Fibroblast of lung (primary cell): Measurements from ENCODE around the gene TAOK3. TPM values are rescaled to one million over a fixed set of nuclear protein-coding genes. Genes with fewer than 3 reads are reported as not detected.

ENCODE experiments used
- DNase-seq, 2 donors: peaks; one replicate each; pipeline versions ENCODE4 v3.0.0 to v3.0.0-alpha.2; 2010; ENCODE audit warnings: low read depth in 2 of 2
- H2AFZ ChIP-seq: 2 replicates; pipeline ENCODE4 v1.5.1; 2012; ENCODE audit warnings: low read length, control low read depth, inconsistent platforms
- H3K27ac ChIP-seq: 2 replicates; pipeline ENCODE4 v1.5.1; 2011; ENCODE audit warnings: low read length, control low read depth; ENCODE audit not compliant: insufficient read depth
- H3K27me3 ChIP-seq: 2 replicates; pipeline ENCODE4 v1.5.1; 2011; ENCODE audit warnings: mild to moderate bottlenecking, low read length; ENCODE audit not compliant: control insufficient read depth, insufficient read depth
- H3K36me3 ChIP-seq: 2 replicates; pipeline ENCODE4 v1.5.1; 2011; ENCODE audit warnings: low read length; ENCODE audit not compliant: control insufficient read depth, insufficient read depth
- H3K4me1 ChIP-seq: 2 replicates; pipeline ENCODE4 v1.5.1; 2011; ENCODE audit warnings: low read length; ENCODE audit not compliant: control insufficient read depth, insufficient read depth; ENCODE audit errors: extremely low read depth
- H3K4me2 ChIP-seq: 2 replicates; pipeline ENCODE4 v1.5.1; 2011; ENCODE audit warnings: low read length, control low read depth; ENCODE audit not compliant: insufficient read depth; ENCODE audit errors: extremely low read depth
- H3K4me3 ChIP-seq, 4 experiments: fragments of 200-600 bp in 1 of 4; sonication (generic) in 1 of 4; replicated peaks in 1 of 4; 2 replicates each; pipeline ENCODE4 v1.5.1; 2011 to 2016; ENCODE audit warnings: low read length in 4 of 4, low read depth in 3 of 4, mild to moderate bottlenecking in 3 of 4, control low read depth in 2 of 4, inconsistent platforms in 1 of 4, mixed read lengths in 1 of 4; ENCODE audit not compliant: insufficient read depth in 1 of 4; ENCODE audit errors: control extremely low read depth in 1 of 4
- H3K79me2 ChIP-seq: 2 replicates; pipeline ENCODE4 v1.5.1; 2012; ENCODE audit warnings: mild to moderate bottlenecking, low read length, inconsistent platforms; ENCODE audit not compliant: control insufficient read depth, insufficient read depth
- H3K9ac ChIP-seq: 2 replicates; pipeline ENCODE4 v1.5.1; 2011; ENCODE audit warnings: mild to moderate bottlenecking, low read length, control low read depth; ENCODE audit not compliant: insufficient read depth
- H3K9me3 ChIP-seq: 2 replicates; pipeline ENCODE4 v1.5.1; 2012; ENCODE audit warnings: low read depth, low read length; ENCODE audit not compliant: control insufficient read depth, insufficient read depth
- H4K20me1 ChIP-seq: 2 replicates; pipeline ENCODE4 v1.5.1; 2011; ENCODE audit warnings: low read length; ENCODE audit not compliant: control insufficient read depth, insufficient read depth; ENCODE audit errors: extremely low read depth
- CTCF ChIP-seq, 2 donors: IDR thresholded peaks in 1 of 2; conservative IDR thresholded peaks in 1 of 2; 1 replicate in 1 of 2; 2 replicates in 1 of 2; pipeline ENCODE4 v1.5.1; 2011 to 2012; ENCODE audit warnings: low read length in 2 of 2, control low read depth in 1 of 2, inconsistent platforms in 1 of 2, low read depth in 1 of 2, mild to moderate bottlenecking in 1 of 2
- EZH2 ChIP-seq: IDR thresholded peaks from 2 replicates; pipeline ENCODE4 v1.5.1; 2012; ENCODE audit warnings: low read length, control low read depth, mild to moderate bottlenecking; ENCODE audit errors: missing control alignments
- polyA plus RNA-seq, 2 donors: library from polyadenylated mRNA; depleted of rRNA in 1 of 2; stranded (reverse) in 1 of 2; unstranded in 1 of 2; fragments of >200 nt; gene quantifications; 2 replicates each; pipeline ENCODE4 v1.2.1, GENCODE V29; 2011 to 2012; ENCODE audit warnings: missing spikeins in 1 of 2
- total RNA-seq: library from RNA; depleted of rRNA; stranded (reverse); fragments of >200 nt; gene quantifications from 2 replicates; pipeline ENCODE4 v1.2.1, GENCODE V29; 2014

The TAOK3 gene
- total and polyA plus RNA-seq, 2 donors (not counting 1 experiment from before 2014, with no cell fraction given): 64.7 to 97.4 TPM

DNA sequence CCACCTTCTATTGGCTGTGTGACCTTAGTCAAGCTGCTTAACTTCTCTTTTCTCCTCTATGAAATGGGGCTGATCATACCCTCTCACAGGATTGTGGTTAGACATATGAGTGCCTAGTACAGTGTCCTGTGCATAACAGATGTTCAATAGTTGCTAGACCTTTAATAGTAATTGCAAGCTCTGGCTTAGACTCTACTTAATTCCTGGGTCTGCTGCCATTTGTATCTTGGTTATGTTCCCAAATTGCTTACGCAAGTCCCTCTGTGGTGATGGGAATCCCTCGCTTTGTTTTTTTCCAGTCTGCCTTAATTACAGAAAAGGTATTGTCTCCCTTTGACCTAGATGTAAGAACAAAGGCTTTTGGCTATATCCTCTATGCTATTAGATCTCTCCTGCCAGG is 18.7 kb upstream of the TAOK3 start:
- Histone ChIP-seq H3K27me3 (no peaks in the 10 kb centered on the region), H3K9me3 (no peaks in the 10 kb centered on the region), H4K20me1 (no peaks in the 10 kb centered on the region), H3K79me2 (no peaks in the 10 kb centered on the region), H3K27ac (no peak overlapping the region), H3K36me3 (peaks cover 6% of the 10 kb centered on the region), H3K4me3 (no peak overlapping the region), H3K9ac (no peak overlapping the region), H3K4me1 (no peaks in the 10 kb centered on the region), H3K4me2 (no peak overlapping the region), H2AFZ (no peak overlapping the region)
- DNase-seq: no peak
- TF ChIP-seq EZH2 (no peak), CTCF (conservative IDR thresholded peaks at IDR 0.05 in 1 of 2, IDR thresholded peaks at IDR 0.05 in 1 of 2; ENCODE audit: low read depth in 1 of 2, low read length in 2 of 2) (no peak)

DNA sequence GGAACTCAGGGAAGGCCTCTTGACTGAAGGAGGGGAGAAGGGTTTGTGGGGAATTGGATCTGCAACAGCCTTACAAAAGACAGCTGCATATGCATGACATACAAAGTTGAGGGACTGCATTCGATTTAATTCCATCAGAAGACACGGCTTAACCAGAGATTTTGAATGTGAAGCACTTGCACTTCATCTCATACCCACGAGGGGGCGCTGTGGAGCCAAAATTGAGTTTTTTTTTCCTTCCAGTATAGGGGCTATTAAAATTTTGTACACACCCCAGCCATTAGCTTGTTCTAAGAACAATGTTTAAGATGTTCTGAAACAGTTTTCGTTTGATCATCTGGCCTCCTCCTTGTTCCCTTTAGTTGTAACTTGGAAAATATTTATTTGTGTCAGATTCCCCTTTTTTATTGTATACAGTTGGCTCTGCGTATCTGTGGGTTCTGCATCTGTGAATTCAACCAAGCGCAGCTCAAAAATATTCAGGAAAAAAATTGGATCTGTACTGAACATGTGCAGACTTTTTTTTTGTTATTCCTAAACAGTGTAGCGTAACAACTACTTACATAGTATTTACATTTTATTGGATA is 5.3 kb upstream of the TAOK3 start:
- Histone ChIP-seq H3K9me3 (no peaks in the 10 kb centered on the region), H3K9ac (no peak overlapping the region), H2AFZ (no peak overlapping the region), H3K79me2 (peaks cover 35% of the 10 kb centered on the region), H3K27ac (peak overlapping the region; percentile 15), H3K4me2 (peak overlapping the region; percentile 94), H3K4me3 (peak overlapping the region; percentile 52 to 95 (median 79)), H4K20me1 (no peaks in the 10 kb centered on the region), H3K36me3 (peaks cover 5% of the 10 kb centered on the region), H3K4me1 (peaks cover 4% of the 10 kb centered on the region), H3K27me3 (no peaks in the 10 kb centered on the region)
- peak; percentile 34 to 68 for DNase-seq
- TF ChIP-seq EZH2 (no peak), CTCF (conservative IDR thresholded peaks at IDR 0.05 in 1 of 2, IDR thresholded peaks at IDR 0.05 in 1 of 2; ENCODE audit: low read depth in 1 of 2, low read length in 2 of 2) (peak; percentile 92 to 96)

- no peak for DNase-seq
- no peak for TF ChIP-seq CTCF (conservative IDR thresholded peaks at IDR 0.05 in 1 of 2, IDR thresholded peaks at IDR 0.05 in 1 of 2; ENCODE audit: low read depth in 1 of 2, low read length in 2 of 2)
- no peak for TF ChIP-seq EZH2
- H3K9me3 ChIP-seq: no peaks in the 10 kb centered on the region
- H3K36me3 ChIP-seq: peaks cover 5% of the 10 kb centered on the region
- no peaks in the 10 kb centered on the region for H4K20me1 ChIP-seq
- H3K27ac ChIP-seq: peak overlapping the region; percentile 15
- no peak overlapping the region for H2AFZ ChIP-seq
- H3K4me2 ChIP-seq: peak overlapping the region; percentile 94
- H3K4me1 ChIP-seq: peaks cover 4% of the 10 kb centered on the region
- H3K27me3 ChIP-seq: no peaks in the 10 kb centered on the region
- peak overlapping the region; percentile 52 to 95 (median 79) for H3K4me3 ChIP-seq
- peak overlapping the region; percentile 98 for H3K9ac ChIP-seq
- peaks cover 39% of the 10 kb centered on the region for H3K79me2 ChIP-seq
Measured at GRCh38 chr12:118377021-118377883, 4.5 kb upstream of the TAOK3 start.
